Neural cell (in vitro differentiated cells): ENCODE data around the gene OR4B1.

Experiments
- EP300 ChIP-seq: fragments of 450-650 bp; conservative IDR thresholded peaks from 2 replicates; pipeline ENCODE4 v1.6.1; 2014; ENCODE audit warnings: antibody characterized with exemption, mild to moderate bottlenecking, moderate library complexity; ENCODE audit not compliant: poor library complexity, severe bottlenecking
- EZH2 ChIP-seq: fragments of 200-600, 300-800 bp; shearing (Covaris generic), sonication (generic); IDR thresholded peaks from 2 replicates; pipeline ENCODE4 v1.6.1; 2014; ENCODE audit warnings: antibody characterized with exemption, low read length, borderline replicate concordance, mild to moderate bottlenecking; ENCODE audit not compliant: insufficient read depth, poor library complexity, severe bottlenecking
- MXI1 ChIP-seq: fragments of 450-650 bp; conservative IDR thresholded peaks from 2 replicates; pipeline ENCODE4 v1.6.1; 2014; ENCODE audit warnings: antibody characterized with exemption, mild to moderate bottlenecking; ENCODE audit not compliant: poor library complexity, severe bottlenecking
- POLR2AphosphoS5 ChIP-seq: IDR thresholded peaks from 2 replicates; pipeline ENCODE4 v1.6.1; 2012
- TF ChIP-seq, protein P1 (sequence below): fragments of 450-650 bp; IDR thresholded peaks from 2 replicates; pipeline ENCODE4 v1.5.1; 2014; ENCODE audit warnings: antibody characterized with exemption, mild to moderate bottlenecking, moderate library complexity; ENCODE audit not compliant: poor library complexity, severe bottlenecking

DNA sequence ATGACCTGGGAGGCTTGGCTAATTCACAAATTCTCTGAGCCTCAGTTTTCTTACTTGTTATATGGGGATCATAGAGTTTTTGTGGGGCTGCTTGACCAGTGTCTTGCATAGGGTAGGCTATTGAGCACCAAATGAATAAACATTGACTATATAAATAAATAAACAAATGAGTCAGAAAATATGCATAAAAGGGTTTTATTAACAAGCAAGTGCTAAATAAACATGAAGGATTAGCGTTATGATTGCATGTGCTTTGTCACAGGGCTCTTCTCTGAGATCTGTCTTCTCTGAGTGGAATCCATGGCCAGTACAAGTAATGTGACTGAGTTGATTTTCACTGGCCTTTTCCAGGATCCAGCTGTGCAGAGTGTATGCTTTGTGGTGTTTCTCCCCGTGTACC is at the start of gene OR4B1:
- TF ChIP-seq, protein P1, sequence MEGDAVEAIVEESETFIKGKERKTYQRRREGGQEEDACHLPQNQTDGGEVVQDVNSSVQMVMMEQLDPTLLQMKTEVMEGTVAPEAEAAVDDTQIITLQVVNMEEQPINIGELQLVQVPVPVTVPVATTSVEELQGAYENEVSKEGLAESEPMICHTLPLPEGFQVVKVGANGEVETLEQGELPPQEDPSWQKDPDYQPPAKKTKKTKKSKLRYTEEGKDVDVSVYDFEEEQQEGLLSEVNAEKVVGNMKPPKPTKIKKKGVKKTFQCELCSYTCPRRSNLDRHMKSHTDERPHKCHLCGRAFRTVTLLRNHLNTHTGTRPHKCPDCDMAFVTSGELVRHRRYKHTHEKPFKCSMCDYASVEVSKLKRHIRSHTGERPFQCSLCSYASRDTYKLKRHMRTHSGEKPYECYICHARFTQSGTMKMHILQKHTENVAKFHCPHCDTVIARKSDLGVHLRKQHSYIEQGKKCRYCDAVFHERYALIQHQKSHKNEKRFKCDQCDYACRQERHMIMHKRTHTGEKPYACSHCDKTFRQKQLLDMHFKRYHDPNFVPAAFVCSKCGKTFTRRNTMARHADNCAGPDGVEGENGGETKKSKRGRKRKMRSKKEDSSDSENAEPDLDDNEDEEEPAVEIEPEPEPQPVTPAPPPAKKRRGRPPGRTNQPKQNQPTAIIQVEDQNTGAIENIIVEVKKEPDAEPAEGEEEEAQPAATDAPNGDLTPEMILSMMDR, result no peak
- TF ChIP-seq POLR2AphosphoS5 (no peak), EZH2 (no peak), MXI1 (no peak), EP300 (no peak)
